Astrocyte of the cerebellum (primary cell): ENCODE results near the gene LRRC55.

Experiments
- DNase-seq: peaks from one replicate; pipeline ENCODE4 v3.0.0-alpha.2; 2011; ENCODE audit warnings: low read depth
- H3K4me3 ChIP-seq: 2 replicates; pipeline ENCODE4 v1.5.1; 2011; ENCODE audit warnings: mild to moderate bottlenecking, low read depth, low read length, moderate library complexity
- in situ Hi-C: cut with HindIII; loops from 2 replicates; pipeline ENCODE4 v1.10.0; 2017; ENCODE audit warnings: low sequenced_read_pairs
- TF ChIP-seq, protein P1 (sequence below): IDR thresholded peaks from 2 replicates; pipeline ENCODE4 v1.5.1; 2012; ENCODE audit warnings: low read length, low read depth, moderate library complexity, mild to moderate bottlenecking; ENCODE audit errors: missing control alignments

Gene LRRC55

DNA sequence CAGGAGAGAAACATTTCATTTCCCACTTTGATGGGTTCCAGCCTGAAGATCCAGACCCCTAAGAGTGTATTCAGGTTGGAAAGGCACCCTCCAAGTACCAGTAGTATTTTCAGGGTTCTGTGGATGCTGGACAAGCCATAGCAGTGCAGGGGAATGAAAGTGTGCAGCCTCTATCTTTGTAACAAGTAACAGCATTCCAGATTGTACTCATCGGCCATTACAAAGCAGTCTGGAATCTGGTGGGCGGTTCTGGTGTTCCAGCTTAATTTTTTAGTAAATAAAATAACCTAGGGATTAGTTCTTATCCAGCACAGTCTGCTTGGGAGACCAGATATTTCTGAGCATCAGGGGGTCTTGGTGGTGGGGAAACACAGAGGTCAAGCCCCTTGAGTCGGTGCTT lies 32.7 kb downstream of the LRRC55 start:
- TF ChIP-seq, protein P1, sequence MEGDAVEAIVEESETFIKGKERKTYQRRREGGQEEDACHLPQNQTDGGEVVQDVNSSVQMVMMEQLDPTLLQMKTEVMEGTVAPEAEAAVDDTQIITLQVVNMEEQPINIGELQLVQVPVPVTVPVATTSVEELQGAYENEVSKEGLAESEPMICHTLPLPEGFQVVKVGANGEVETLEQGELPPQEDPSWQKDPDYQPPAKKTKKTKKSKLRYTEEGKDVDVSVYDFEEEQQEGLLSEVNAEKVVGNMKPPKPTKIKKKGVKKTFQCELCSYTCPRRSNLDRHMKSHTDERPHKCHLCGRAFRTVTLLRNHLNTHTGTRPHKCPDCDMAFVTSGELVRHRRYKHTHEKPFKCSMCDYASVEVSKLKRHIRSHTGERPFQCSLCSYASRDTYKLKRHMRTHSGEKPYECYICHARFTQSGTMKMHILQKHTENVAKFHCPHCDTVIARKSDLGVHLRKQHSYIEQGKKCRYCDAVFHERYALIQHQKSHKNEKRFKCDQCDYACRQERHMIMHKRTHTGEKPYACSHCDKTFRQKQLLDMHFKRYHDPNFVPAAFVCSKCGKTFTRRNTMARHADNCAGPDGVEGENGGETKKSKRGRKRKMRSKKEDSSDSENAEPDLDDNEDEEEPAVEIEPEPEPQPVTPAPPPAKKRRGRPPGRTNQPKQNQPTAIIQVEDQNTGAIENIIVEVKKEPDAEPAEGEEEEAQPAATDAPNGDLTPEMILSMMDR = no peak
- no peak overlapping the region for H3K4me3 ChIP-seq
- in situ Hi-C loops = loop anchor here (5.0 kb wide), 1 partner anchor 73 kb away; no protein-coding TSS in a partner anchor
- peak; percentile 41 for DNase-seq

DNA sequence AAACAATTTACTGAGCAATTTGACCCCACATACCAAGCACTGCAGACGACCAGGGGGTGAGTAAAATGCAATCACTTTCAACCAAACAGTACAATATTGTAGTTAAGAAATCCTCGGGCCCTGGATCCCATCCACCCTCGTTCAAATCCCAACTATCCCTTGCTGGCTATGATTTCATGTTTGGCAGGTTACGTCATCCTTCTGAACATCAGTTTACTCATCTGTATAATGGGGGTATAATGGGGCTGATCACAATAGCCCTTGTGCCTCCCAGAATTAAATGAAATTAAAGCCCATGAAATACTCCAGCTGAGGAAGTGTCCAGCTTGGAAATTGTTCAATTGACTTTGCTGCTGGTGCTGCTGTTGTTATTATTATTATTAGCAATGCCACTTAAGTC lies 34.7 kb downstream of the LRRC55 start:
- no peak for DNase-seq
- in situ Hi-C loops = no loop called here
- TF ChIP-seq, protein P1 = no peak
- no peak overlapping the region for H3K4me3 ChIP-seq

- no peak for DNase-seq
- in situ Hi-C loops = no loop called here
- TF ChIP-seq, protein P1 = no peak
- no peak overlapping the region for H3K4me3 ChIP-seq
Measured at GRCh38 chr11:57217053-57217452, 35.3 kb downstream of the LRRC55 start.

GRCh38 chr11:57219021-57219627 lies 37.4 kb downstream of the LRRC55 start:
- no peak overlapping the region for H3K4me3 ChIP-seq
- TF ChIP-seq, protein P1 = no peak
- in situ Hi-C loops = no loop called here
- DNase-seq = no peak

DNA sequence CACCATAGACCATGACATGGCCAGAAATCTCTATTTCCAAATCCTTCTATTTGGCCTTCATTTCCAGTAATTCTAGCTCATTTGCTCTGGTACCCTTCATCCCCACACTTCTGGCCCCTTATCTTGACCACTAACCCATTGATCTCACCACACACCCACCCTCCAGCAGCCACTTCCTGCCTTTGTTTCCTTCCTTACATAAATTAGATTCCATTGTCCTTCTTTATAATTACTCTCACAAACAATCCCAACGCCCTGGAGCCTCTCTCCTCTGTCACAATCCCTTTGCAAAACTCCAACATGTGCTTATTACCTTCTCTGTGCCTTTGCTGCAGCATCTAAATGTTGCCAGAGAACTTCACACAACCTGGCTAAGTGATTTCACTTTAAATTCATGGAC lies 40.5 kb downstream of the LRRC55 start:
- TF ChIP-seq, protein P1 = no peak
- H3K4me3 ChIP-seq = no peak overlapping the region
- in situ Hi-C loops = no loop called here
- DNase-seq = no peak

DNA sequence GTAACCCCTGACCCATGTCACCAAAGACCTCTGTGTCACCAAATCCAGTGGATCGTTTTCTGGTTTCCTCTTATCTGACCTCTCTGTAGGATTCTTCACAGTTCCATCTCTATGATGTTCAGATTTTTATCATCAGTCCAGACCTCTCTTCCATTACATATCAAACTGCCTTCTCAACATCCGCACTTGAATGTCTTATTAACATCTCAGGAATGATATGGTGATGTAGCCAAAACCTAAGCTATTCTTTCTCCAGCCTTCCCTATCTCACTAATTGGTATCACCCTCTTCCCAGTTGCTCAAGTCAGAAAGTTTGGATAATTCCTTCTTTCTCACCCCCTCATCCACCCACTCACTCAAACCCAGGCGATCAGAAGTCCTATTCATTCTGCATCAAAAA lies 41.8 kb downstream of the LRRC55 start:
- TF ChIP-seq, protein P1 = no peak
- in situ Hi-C loops = no loop called here
- no peak for DNase-seq
- H3K4me3 ChIP-seq = no peak overlapping the region
